Measurements from ENCODE around the gene ZNF311.

The ZNF311 gene

DNA sequence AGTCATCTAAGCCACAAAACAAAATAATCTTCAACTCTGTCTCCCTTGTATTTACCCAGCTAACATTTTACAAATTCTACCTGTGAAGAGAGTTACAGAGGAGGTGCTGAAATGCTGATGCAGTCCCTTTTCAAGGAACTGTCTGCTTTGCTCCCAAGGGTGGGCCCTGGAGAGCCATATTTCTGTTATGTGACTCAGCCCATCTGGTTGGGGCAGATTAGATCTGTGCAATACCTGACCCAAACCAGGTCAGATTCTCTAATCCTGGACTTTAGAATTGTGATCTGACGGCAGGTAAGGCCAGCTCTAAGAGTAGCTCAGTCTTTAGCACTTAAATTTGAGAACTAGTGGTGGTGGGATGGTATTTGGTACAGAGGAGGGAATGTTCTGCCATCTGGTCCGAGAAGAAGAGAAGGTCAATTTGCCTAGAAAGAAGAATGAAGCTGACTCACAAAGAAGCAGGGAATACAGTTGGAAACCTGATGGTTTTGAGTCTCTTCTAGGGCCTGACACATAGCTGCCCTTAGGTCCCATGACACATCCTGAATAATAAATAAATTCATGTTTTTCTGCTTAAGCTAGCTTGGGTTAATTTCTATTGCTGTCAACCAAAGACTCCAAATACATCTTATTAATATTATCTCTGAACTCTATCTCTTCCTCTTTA is 8.1 kb downstream of the ZNF311 start:
- ATAC-seq (no peak), DNase-seq (ENCODE audit: low spot score in 2 of 2) (no peak)
- H3K27ac Mint-ChIP-seq, result no peak overlapping the region
- H3K36me3 Mint-ChIP-seq, result no peaks in the 10 kb centered on the region
- H3K4me1 Mint-ChIP-seq, result no peaks in the 10 kb centered on the region
- no peaks in the 10 kb centered on the region for H3K9me3 Mint-ChIP-seq
- no peak overlapping the region for H3K4me3 Mint-ChIP-seq

DNA sequence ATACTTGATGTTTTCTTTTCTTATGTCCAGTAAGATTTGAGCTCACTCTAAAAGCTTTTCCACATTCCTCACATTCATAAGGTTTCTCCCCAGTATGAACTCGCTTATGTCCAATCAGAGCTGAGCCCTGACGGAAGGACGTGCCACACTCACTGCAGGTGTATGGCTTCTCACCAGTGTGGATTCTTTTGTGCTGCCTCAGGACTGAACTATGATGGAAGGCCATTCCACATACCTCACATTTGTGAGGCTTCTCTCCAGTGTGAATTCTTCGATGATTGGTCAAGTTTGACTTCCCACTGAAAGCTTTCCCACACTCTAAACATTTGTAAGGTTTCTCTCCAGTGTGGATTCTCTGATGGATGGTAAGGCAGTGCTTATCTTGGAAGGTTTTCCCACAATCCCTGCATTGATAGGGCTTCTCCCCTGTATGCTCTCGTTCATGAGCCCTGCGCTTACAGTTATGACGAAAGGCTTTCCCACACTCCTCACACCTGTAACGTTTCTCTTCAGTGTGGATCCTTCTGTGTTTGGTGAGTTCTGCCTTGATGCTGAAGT is 9.9 kb downstream of the ZNF311 start:
- no peaks in the 10 kb centered on the region for H3K4me1 Mint-ChIP-seq
- H3K27ac Mint-ChIP-seq, result no peak overlapping the region
- no peaks in the 10 kb centered on the region for H3K9me3 Mint-ChIP-seq
- DNase-seq (ENCODE audit: low spot score in 2 of 2) (no peak), ATAC-seq (no peak)
- no peaks in the 10 kb centered on the region for H3K36me3 Mint-ChIP-seq
- no peak overlapping the region for H3K4me3 Mint-ChIP-seq

DNA sequence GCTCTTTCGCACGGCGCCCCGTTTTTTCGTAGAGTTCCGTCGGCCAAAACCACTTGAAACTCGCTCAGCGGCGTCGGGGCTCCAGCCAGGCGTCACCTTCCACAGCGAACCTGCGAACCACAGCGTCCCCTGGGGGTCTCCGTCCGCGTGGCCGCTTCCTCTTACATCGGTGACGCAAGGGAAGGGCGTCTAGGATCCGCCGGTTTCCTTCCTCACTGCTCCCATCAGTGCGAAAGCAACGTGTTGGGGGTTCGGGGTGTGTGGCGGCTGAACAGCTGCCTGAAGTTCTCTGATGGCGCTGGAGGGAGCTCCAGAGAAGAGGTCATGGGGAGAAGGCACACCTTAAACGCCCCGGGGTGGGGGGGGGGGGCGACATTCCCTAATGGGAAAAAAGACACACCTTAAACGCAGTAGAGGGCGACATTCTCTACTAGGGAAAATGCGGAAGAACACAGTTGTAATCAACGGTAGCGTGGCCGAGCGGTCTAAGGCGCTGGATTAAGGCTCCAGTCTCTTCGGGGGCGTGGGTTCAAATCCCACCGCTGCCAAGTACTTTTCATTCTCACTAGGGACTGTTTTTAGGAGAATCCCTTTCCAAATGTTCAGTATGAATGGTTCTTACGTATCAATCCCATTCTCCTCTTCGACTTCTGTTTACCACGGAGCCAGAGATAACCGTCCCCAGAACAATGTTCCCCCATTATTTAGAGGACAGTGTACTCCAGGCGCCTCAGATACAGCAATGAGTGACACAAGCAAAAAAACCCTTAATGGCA is 16.4 kb downstream of the ZNF311 start:
- Mint-ChIP-seq H3K9me3 (no peaks in the 10 kb centered on the region), H3K27ac (peak overlapping the region; percentile 26), H3K36me3 (peaks cover 13% of the 10 kb centered on the region), H3K4me1 (peaks cover 23% of the 10 kb centered on the region), H3K4me3 (peak overlapping the region; percentile 71)
- peak; percentile 46 to 81 for DNase-seq (ENCODE audit: low spot score in 2 of 2)
- peak; percentile 85 for ATAC-seq

DNA sequence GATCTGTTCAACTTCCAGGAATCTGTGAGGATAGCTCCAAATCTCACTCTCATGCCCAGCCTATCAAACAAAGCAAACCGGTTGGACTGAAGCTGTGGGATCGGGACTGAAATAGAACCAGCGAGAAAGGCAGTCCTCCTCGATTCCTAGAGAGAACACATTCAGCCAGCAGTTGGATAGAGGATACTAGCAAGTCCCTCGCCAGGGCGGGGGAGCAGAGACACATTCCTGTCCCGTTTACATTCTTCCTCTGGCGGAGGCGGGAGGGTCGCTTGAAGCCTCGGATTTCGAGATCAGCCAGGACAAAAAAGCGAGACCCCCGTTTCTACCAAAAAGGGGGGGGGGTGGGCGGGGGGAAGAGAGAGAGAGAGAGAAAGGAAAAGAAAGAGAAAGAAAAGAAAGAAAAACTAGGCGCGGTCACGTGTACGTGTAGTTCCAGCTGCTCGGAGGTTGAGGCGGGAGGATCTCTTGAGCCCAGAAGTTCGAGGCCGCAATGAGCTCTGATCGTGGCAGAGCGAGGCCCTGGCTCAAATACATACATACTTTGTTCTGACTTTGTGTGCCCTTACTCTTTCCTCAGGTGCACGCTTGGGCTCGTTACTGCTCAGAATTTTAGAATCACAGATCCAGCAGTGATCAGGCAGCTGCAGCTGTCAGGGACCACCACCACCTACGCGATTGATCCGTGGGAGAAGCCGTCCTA is 19.5 kb downstream of the ZNF311 start:
- Mint-ChIP-seq H3K27ac (no peak overlapping the region), H3K9me3 (no peaks in the 10 kb centered on the region), H3K4me3 (peak overlapping the region; percentile 38), H3K36me3 (peaks cover 37% of the 10 kb centered on the region), H3K4me1 (peaks cover 41% of the 10 kb centered on the region)
- ATAC-seq, result no peak
- DNase-seq (ENCODE audit: low spot score in 2 of 2), result no peak

DNA sequence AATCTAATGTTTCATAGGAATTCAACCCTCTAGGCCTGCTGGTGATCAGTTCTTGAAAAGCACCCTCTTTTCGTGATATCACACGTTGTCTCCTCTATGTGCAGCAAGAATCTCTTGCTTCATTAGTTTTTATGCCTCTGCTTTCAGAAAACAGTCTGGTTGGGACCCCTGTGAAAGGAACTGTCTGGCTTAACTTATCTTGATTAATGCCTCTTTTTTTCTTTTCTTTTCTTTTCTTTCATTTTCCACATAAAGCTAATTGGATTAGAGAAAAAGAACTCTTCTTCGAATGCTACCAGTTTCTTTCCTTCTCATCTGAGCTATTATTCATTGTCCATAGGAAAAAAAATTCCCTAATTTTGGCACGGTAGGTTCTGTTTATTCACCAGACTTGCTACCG is 21.3 kb downstream of the ZNF311 start:
- ATAC-seq, result no peak
- H3K4me3 Mint-ChIP-seq, result no peak overlapping the region
- peaks cover 36% of the 10 kb centered on the region for H3K36me3 Mint-ChIP-seq
- no peaks in the 10 kb centered on the region for H3K9me3 Mint-ChIP-seq
- no peak for DNase-seq (ENCODE audit: low spot score in 2 of 2)
- H3K4me1 Mint-ChIP-seq, result peaks cover 46% of the 10 kb centered on the region
- H3K27ac Mint-ChIP-seq, result no peak overlapping the region

DNA sequence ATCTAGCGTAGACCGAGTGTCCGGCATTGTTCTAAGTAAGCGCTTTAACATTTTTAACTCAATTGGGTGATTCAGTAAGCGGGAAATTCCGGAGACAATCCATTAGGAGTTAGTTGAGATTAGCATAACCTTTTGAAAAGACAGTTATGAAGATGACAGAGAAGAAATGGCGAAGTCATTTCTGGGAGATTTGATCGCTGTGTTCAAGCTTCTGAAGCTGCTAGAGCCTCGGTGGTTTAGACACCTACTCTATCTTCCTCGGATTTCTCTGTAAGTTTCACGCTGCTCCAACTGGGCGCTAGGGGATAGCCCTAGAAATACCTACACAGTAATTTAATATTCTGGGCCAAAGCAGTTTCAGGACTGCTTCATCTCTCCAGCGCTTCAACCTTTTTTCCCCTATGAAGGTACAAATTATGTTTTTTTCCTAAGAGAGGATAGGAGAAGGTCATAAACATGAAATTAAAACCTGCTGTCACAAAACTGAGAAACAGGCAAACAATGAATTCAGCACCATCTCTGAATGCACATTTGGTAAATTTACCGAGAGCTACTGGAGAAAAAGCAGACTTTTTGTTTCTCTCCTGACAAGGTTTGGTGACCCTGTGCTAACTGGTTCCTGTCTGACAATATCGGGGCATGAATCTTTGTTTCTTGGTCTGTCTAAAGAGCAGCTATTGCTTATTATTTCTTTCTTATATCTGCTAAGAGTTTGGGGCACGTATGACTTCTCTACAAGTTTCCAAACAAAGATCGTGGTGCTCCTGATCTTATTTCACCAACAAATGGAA is 22.4 kb downstream of the ZNF311 start:
- Mint-ChIP-seq H3K4me1 (peaks cover 53% of the 10 kb centered on the region), H3K9me3 (no peaks in the 10 kb centered on the region), H3K27ac (peak overlapping the region; percentile 100), H3K36me3 (peaks cover 30% of the 10 kb centered on the region), H3K4me3 (peak overlapping the region; percentile 77)
- no peak for DNase-seq (ENCODE audit: low spot score in 2 of 2)
- peak; percentile 16 for ATAC-seq

DNA sequence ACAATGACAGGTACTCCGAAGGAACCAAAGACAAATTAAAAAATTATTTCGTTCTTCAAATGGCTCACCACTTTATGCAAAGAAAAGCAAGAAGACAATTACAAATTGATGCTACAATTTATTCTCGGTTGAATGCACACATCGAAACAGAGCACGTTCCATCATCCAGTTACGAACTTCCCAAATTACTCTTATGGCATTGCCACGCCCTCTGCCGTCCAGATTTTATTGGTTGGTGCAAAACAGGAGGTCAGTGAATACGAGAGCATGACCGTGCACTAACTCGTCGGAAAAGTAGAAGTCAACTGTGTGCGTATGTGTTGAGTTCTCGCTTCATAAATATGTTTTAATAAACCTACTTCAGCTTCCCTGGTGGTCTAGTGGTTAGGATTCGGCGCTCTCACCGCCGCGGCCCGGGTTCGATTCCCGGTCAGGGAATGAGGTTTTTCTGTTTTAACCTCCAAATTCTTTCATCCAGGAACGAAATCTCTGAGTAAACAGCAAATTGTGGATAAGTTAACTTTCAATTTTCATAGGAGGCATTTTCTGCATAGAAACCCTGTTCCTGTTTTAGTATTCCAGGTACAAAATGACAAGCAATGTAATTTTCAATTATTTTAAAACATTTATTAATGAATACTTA is 23.2 kb downstream of the ZNF311 start:
- peaks cover 30% of the 10 kb centered on the region for H3K36me3 Mint-ChIP-seq
- peak; percentile 64 to 87 for DNase-seq (ENCODE audit: low spot score in 2 of 2)
- H3K9me3 Mint-ChIP-seq, result no peaks in the 10 kb centered on the region
- peak; percentile 66 for ATAC-seq
- peak overlapping the region; percentile 77 for H3K4me3 Mint-ChIP-seq
- peaks cover 60% of the 10 kb centered on the region for H3K4me1 Mint-ChIP-seq
- peak overlapping the region; percentile 100 for H3K27ac Mint-ChIP-seq

DNA sequence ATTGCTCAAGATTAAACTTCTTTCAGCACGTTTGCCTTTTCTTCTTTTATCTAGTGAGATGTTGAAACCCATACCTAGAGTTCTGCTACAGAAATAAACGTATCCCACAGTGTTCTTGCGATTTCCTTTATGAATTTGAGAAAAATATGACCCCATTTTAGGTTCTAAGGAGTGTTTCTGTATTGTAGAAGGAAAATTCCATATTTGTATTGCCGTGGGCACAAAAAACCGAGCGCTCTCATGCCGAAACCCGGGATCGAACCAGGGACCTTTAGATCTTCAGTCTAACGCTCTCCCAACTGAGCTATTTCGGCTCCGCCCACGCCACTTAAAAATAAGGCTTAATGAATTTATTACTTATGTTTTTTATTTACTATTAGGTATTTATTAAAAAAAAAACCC is 23.7 kb downstream of the ZNF311 start:
- Mint-ChIP-seq H3K36me3 (peaks cover 30% of the 10 kb centered on the region), H3K4me3 (peak overlapping the region; percentile 77), H3K4me1 (peaks cover 61% of the 10 kb centered on the region), H3K9me3 (no peaks in the 10 kb centered on the region), H3K27ac (peak overlapping the region; percentile 100)
- peak; percentile 65 to 87 for DNase-seq (ENCODE audit: low spot score in 2 of 2)
- ATAC-seq, result peak; percentile 42

DNA sequence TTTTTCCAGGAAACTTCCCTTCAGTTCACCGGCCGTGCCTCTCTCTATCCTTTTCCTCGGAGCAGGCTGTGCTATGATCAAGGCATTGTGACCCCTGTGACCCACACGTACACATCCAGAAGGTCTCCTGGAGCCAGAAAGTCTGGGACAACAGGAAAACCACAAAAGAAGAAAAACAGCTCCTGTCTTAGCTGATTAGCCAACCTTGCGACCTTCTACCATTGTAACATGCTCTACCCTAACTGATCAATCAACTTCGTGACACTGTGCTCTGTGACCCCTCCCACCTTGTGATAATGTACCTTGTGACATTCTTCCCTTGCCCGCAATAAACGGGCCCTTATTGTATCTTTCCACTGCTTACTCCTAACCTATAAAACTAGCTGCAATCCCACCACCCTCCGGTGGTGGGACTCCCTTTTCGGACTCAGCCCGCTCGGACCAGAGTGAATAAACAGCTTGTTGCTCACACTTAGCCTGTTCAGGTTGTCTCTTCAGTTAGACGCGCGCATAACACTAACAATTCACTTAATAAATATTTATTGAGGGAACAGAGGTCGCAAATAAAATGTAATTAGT is 24.2 kb downstream of the ZNF311 start:
- DNase-seq (ENCODE audit: low spot score in 2 of 2) (peak in 1 of 2 donors; percentile 68), ATAC-seq (peak; percentile 81)
- Mint-ChIP-seq H3K4me1 (peaks cover 57% of the 10 kb centered on the region), H3K27ac (peak overlapping the region; percentile 100), H3K4me3 (peak overlapping the region; percentile 77), H3K9me3 (no peaks in the 10 kb centered on the region), H3K36me3 (peaks cover 30% of the 10 kb centered on the region)

DNA sequence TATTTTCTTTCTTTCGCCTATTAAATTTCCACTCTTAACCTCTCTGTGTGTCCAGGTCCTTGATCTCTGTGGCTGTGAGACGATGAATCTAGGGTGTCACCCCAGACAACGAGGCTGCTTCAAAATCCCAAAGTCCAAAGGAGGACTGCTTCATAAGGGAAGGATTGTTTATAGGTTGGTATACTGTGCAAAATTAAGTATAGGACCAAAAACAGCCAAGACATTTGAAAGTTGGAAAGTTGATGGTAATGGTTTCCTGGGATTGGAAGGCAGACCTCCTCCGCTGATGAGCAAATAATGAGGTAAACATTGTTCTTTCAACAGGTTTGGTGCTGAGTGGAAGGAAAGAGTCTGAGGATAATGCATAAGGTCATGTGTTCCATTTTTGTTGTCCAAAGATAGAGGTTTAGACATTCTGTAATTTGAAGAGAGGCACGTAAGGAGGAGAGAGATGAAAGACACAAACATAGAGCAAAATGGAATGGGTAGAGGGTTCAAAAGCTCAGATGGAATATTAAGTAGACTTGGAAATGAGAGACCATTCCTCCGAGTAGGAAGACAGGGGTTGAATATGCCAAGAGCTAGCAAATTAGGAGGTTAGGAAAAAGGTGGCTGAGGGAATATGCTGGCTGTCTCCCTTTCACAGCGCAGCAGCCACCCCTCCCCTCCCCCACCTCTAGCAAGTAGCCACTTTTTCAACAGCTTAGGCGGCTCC is 24.8 kb downstream of the ZNF311 start:
- peaks cover 50% of the 10 kb centered on the region for H3K4me1 Mint-ChIP-seq

DNA sequence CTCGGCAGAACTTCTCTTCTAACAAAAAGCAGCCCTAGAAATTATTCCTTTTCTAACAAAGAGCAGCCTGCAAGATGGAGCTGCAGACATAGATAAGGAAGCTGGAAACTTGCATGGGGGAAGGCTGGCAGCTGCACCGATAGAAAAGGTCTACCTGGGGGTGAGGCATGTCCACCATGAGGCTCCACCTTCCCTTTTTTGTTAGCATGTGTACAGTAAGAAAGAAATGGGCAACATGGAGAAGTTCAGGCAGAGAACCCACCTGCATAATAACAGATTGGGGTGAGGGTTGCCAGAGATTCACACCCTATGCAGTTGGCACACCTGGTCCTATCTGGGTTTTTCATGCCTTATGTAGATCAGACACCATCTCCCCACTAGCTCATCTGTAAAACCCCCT is 25.4 kb downstream of the ZNF311 start:
- DNase-seq (ENCODE audit: low spot score in 2 of 2) (no peak), ATAC-seq (no peak)
- H3K27ac Mint-ChIP-seq, result no peak overlapping the region

More for the DNA sequence above, 24.8 kb downstream of the ZNF311 start:
- no peaks in the 10 kb centered on the region for H3K9me3 Mint-ChIP-seq
- H3K36me3 Mint-ChIP-seq, result peaks cover 30% of the 10 kb centered on the region
- ATAC-seq (no peak), DNase-seq (ENCODE audit: low spot score in 2 of 2) (no peak)
- peak overlapping the region; percentile 100 for H3K27ac Mint-ChIP-seq
- H3K4me3 Mint-ChIP-seq, result peak overlapping the region; percentile 77

DNA sequence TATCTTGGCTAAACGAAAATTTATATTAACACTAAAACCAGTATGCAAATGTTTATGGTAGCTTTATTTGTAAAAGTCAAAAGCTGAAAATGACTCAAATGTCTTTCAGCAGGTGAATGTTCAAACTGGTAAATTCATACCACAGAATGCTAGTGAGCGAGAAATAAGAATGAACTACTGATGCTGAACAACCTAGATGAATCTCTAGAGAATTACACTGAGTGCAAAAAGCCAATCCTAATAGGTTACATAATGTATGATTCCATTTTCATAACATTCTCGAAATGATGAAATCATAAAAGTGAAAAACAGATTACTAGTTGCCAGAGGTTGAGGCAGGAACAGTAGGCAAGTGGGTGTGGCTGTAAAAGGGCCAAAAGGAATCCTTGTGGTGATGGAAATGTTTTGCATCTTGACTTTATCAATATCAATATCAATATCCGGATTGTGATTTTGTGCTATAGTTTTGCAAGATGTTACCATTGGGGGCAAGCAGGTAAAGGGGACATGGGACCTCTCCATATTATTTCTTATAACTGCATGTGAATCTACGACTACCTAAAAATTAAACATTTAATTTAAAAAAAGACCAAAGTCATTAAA is 26.1 kb downstream of the ZNF311 start:
- DNase-seq (ENCODE audit: low spot score in 2 of 2), result no peak
- Mint-ChIP-seq H3K27ac (no peak overlapping the region), H3K36me3 (peaks cover 30% of the 10 kb centered on the region), H3K4me1 (peaks cover 42% of the 10 kb centered on the region), H3K4me3 (no peak overlapping the region), H3K9me3 (no peaks in the 10 kb centered on the region)
- no peak for ATAC-seq

More for the DNA sequence above, 25.4 kb downstream of the ZNF311 start:
- Mint-ChIP-seq H3K36me3 (peaks cover 30% of the 10 kb centered on the region), H3K9me3 (no peaks in the 10 kb centered on the region), H3K4me1 (peaks cover 44% of the 10 kb centered on the region), H3K4me3 (no peak overlapping the region)

DNA sequence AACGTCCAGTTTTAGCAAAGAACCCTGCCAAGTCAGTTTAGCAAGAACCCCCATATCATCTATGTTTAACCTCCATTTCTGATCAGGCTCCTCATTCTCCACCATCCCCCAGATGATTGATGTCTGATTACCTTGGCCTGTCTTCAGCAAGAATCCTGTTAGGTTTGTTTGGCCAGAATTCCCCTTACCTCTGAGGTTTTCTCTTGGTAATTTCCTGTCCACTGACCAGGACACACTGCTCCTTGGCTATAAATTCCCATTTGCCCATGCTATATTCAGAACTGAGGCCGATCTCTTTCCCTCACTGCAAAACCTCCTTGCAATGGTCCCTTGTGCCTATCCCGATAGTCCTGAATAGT is 27.0 kb downstream of the ZNF311 start:
- Mint-ChIP-seq H3K4me3 (peak overlapping the region; percentile 58), H3K9me3 (no peaks in the 10 kb centered on the region), H3K36me3 (peaks cover 30% of the 10 kb centered on the region), H3K4me1 (peaks cover 42% of the 10 kb centered on the region), H3K27ac (peak overlapping the region; percentile 54)
- DNase-seq (ENCODE audit: low spot score in 2 of 2), result no peak
- no peak for ATAC-seq

All from stimulated activated effector memory CD8-positive, alpha-beta T cell treated with anti-CD3 and anti-CD28 coated beads, Interleukin-12 subunit alpha, Interleukin-12 subunit beta, amount 100 ng/mL, for 72 hours (primary cell).